GM12878 (cell line): ENCODE results near the gene UGGT2.

Experiments used
- GABPA ChIP-seq: IDR thresholded peaks from 2 replicates; pipeline ENCODE4 v1.6.1; 2014; ENCODE audit warnings: antibody characterized with exemption, low read depth, mild to moderate bottlenecking, inconsistent platforms
- RAD21 ChIP-seq: IDR thresholded peaks from 2 replicates; pipeline ENCODE4 v1.6.1; 2011; ENCODE audit warnings: mild to moderate bottlenecking, low read depth, low read length, moderate library complexity; ENCODE audit not compliant: insufficient read depth
- ZBTB4 ChIP-seq: fragments of 450-650 bp; formaldehyde crosslinking; IDR thresholded peaks from 2 replicates; pipeline ENCODE4 v1.4.0; 2022; ENCODE audit warnings: mild to moderate bottlenecking, moderate library complexity
- TF ChIP-seq, protein P1 (sequence below): fragments of 450-650 bp; IDR thresholded peaks from 2 replicates; pipeline ENCODE4 v1.6.1; 2017; ENCODE audit warnings: mild to moderate bottlenecking

DNA sequence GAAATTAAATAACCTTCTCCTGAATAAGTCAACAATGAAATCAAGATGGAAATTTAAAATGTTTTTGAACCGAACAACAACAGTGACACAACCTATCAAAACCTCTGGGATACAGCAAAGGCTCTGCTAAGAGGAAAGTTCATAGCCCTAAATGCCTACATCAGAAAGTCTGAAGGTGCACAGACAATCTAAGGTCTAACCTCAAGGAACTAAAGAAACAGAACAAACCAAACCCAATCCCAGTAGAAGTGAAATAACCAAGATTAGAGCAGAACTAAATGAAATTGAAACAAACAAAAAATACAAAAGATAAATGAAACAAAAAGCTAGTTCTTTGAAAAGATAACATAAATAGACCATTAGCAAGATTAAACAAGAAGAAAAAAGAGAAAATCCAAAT, 9.0 kb downstream of the UGGT2 start:
- TF ChIP-seq GABPA (no peak), RAD21 (no peak), ZBTB4 (CRISPR knock-in tag) (no peak)
- TF ChIP-seq, protein P1, sequence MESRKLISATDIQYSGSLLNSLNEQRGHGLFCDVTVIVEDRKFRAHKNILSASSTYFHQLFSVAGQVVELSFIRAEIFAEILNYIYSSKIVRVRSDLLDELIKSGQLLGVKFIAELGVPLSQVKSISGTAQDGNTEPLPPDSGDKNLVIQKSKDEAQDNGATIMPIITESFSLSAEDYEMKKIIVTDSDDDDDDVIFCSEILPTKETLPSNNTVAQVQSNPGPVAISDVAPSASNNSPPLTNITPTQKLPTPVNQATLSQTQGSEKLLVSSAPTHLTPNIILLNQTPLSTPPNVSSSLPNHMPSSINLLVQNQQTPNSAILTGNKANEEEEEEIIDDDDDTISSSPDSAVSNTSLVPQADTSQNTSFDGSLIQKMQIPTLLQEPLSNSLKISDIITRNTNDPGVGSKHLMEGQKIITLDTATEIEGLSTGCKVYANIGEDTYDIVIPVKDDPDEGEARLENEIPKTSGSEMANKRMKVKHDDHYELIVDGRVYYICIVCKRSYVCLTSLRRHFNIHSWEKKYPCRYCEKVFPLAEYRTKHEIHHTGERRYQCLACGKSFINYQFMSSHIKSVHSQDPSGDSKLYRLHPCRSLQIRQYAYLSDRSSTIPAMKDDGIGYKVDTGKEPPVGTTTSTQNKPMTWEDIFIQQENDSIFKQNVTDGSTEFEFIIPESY: no peak
